Activated CD8-positive, alpha-beta memory T cell treated with anti-CD3 and anti-CD28 coated beads, Interleukin-2, amount 10 ng/mL, durations not matched to agents 7 days and 5 days (primary cell): Measurements from ENCODE around the gene CIB1. TPM values are rescaled to one million over a fixed set of nuclear protein-coding genes. Genes with fewer than 3 reads are reported as not detected.

Experiments used
- ATAC-seq: fragments of 150-1000 bp; cut with Tn5 transposase; one replicate; pipeline ENCODE4 v1.10.0; 2021; ENCODE audit warnings: moderate library complexity
- CTCF ChIA-PET: fragments of 350-600 bp; sonication (Branson Sonifier 250); formaldehyde crosslinking; loops from one replicate; lab custom pipeline; 2021; ENCODE audit warnings: antibody characterized with exemption; lab: Charles Lee
- DNase-seq: peaks from one replicate; pipeline ENCODE4 v3.0.0-alpha.2; 2020
- H3K27ac Mint-ChIP-seq: one replicate; pipeline ENCODE4 v1.8.0; 2021; ENCODE audit warnings: mild to moderate bottlenecking, mixed read lengths
- H3K27me3 Mint-ChIP-seq: one replicate; pipeline ENCODE4 v1.8.0; 2021; ENCODE audit warnings: mixed read lengths
- H3K36me3 Mint-ChIP-seq: one replicate; pipeline ENCODE4 v1.8.0; 2021; ENCODE audit warnings: mild to moderate bottlenecking, mixed read lengths
- H3K4me1 Mint-ChIP-seq: one replicate; pipeline ENCODE4 v1.8.0; 2021; ENCODE audit warnings: mixed read lengths
- H3K4me3 Mint-ChIP-seq: one replicate; pipeline ENCODE4 v1.8.0; 2021; ENCODE audit warnings: mild to moderate bottlenecking, moderate library complexity, mixed read lengths
- H3K9me3 Mint-ChIP-seq: one replicate; pipeline ENCODE4 v1.8.0; 2022; ENCODE audit warnings: low read depth, mixed read lengths
- total RNA-seq, 2 experiments: library from RNA; stranded (reverse); gene quantifications; one replicate each; pipeline ENCODE4 v1.2.3, GENCODE V29; 2021

CIB1 gene
- total RNA-seq, 2 experiments from 2014 or later: 120 to 127 TPM

DNA sequence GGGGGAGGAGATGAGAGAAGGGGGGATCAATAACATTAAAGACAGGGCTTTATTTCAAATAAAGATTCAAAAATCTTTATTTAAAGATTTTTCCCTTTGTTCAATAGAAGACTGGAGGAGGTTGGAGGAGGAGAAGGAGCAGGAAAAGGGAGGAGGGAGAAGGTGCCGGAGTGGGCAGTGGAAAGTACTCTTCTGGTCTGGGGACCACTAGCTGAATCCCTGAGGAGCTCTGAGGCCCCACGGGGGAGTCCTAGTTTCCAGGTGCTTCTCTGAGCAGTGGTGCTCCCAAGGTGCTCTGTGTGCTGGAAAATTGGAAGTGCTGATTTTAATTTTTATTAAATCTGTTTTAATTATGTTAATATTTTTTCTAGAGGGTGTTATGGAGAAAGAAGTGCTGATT is 52.0 kb downstream of the CIB1 start:
- ATAC-seq (no peak), DNase-seq (no peak)
- CTCF ChIA-PET: interaction anchor here (1.5 kb wide), 2 partner anchors 11 to 49 kb away, joined by 3 to 4 read pairs; no protein-coding TSS in a partner anchor
- Mint-ChIP-seq H3K9me3 (no peaks in the 10 kb centered on the region), H3K4me3 (no peak overlapping the region), H3K4me1 (peaks cover 29% of the 10 kb centered on the region), H3K36me3 (no peaks in the 10 kb centered on the region), H3K27me3 (peaks cover 10% of the 10 kb centered on the region), H3K27ac (no peak overlapping the region)

Other genes with a start within 250 kb of the CIB1 start
- 10 to 100 TPM; 14.1 to 16.6 TPM for gene ZNF710, start 232.6 kb downstream of the CIB1 start, total RNA-seq
- gene IDH2, start 131.5 kb downstream of the CIB1 start, total RNA-seq: 100 to 1,000 TPM; 196 to 293 TPM
- gene SEMA4B, start 32.6 kb downstream of the CIB1 start, total RNA-seq: 10 to 100 TPM in 1 of 2 experiments, 1 to 10 TPM in 1; 6.0 to 13.8 TPM
- 1 to 10 TPM; 7.0 to 9.8 TPM for gene GDPGP1, start 268 bp upstream of the CIB1 start, total RNA-seq
- gene TTLL13, start 15.6 kb upstream of the CIB1 start, total RNA-seq: 1 to 10 TPM in 1 of 2 experiments, under 1 TPM in 1; 0.80 to 1.1 TPM
- 10 to 100 TPM; 30.1 to 34.9 TPM for gene NGRN, start 31.7 kb upstream of the CIB1 start, total RNA-seq
- 1 to 10 TPM; 1.6 to 2.1 TPM for gene ZNF774, start 118.3 kb upstream of the CIB1 start, total RNA-seq
- gene IQGAP1, start 154.3 kb upstream of the CIB1 start, total RNA-seq: 100 to 1,000 TPM; 217 to 221 TPM